IPS-20b (cell line): Measurements from ENCODE around the gene ACTN3.
A peak's percentile ranks its signal among the peaks of the same experiment; 100 is the strongest.
"Not testable (repeated sequence)": the region's sequence is repeated elsewhere in the genome, so short reads cannot be mapped to it uniquely, and the experiment has no call there.

Experiments
- H3K27ac ChIP-seq: one replicate; pipeline ENCODE4 v1.5.1; 2013; ENCODE audit warnings: low read length
- H3K27me3 ChIP-seq: 2 replicates; pipeline ENCODE4 v1.6.1; 2013; ENCODE audit warnings: mild to moderate bottlenecking, low read length, inconsistent platforms; ENCODE audit not compliant: insufficient read depth
- H3K36me3 ChIP-seq: 2 replicates; pipeline ENCODE4 v1.6.1; 2013; ENCODE audit warnings: low read depth, mild to moderate bottlenecking, inconsistent platforms, low read length, moderate library complexity; ENCODE audit not compliant: insufficient read depth
- H3K4me1 ChIP-seq: 2 replicates; pipeline ENCODE4 v1.6.1; 2013; ENCODE audit warnings: mild to moderate bottlenecking, control low read depth, inconsistent platforms, low read length, moderate library complexity; ENCODE audit not compliant: insufficient read depth
- H3K4me3 ChIP-seq: 2 replicates; pipeline ENCODE4 v1.5.1; 2013; ENCODE audit warnings: mild to moderate bottlenecking, low read length, inconsistent platforms
- H3K9ac ChIP-seq: 2 replicates; pipeline ENCODE4 v1.6.1; 2013; ENCODE audit warnings: low read depth, mild to moderate bottlenecking, inconsistent platforms, low read length, moderate library complexity
- H3K9me3 ChIP-seq: 2 replicates; pipeline ENCODE4 v1.6.1; 2013; ENCODE audit warnings: mild to moderate bottlenecking, low read depth, low read length, inconsistent platforms; ENCODE audit not compliant: insufficient read depth

The ACTN3 gene

DNA sequence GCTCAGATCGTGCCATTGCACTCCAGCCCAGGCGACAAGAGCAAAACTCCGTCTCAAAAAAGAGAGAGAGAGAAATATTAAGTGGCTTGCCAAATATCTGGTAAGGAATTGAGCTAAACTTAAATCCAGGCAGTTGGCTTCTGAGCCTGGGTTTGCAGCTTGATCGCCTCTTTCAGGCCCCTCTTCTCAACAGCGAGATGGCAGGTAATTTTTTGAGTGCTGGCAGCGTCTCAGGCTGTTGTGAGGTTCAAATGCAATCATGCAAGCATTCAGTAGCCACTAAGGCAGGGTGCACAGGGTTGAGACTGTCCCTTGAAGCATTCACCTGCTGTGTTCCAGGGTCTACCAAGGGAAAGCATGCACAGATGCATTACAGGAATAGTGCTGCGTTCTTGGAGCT is 22.4 kb downstream of the ACTN3 start:
- H3K27me3 ChIP-seq: no peaks in the 10 kb centered on the region
- no peak overlapping the region for H3K4me3 ChIP-seq
- no peaks in the 10 kb centered on the region for H3K36me3 ChIP-seq
- peaks cover 4% of the 10 kb centered on the region for H3K9me3 ChIP-seq
- H3K9ac ChIP-seq: 0 out of 2 replicates have a peak overlapping the region, but pooled peaks have one; percentile 19
- peaks cover 16% of the 10 kb centered on the region for H3K4me1 ChIP-seq
- H3K27ac ChIP-seq: no peak overlapping the region

DNA sequence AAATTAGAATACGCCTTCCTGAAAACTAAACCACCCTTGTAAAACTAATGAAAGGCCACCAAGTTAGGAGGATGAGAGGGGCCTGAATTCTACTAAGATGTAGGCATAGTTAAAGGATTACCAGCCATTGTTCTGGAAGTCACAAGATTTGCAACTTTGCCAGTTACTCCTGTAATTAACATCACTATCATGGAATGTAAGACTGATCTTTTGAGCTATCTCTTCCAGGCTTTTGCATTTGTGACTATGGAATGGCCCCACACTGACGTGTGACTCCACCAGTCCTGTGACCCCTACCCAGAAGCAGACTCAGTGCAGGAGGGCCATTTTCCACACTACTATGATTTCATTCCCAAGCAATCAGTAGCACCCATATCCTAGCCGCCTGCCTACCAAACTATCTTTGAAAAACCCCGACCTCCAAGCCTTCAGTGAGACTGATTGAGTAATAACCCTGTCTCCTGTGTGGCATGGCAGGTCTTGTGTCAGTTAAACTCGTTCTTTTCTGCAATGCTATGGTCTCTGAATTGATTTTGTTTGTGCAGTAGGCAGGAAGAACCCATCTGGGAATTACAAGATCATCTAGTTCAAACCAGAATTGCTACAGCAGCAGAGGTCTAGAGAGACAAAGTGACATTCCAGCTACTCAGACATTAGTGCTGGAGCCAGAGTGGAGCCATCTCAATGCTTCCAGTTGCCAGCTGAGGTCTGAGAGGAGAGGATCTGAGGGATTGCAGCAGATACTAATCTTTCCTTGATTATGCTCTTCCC is 23.6 kb downstream of the ACTN3 start:
- peak overlapping the region; percentile 73 for H3K9ac ChIP-seq
- H3K4me1 ChIP-seq: peaks cover 16% of the 10 kb centered on the region
- peak overlapping the region; percentile 94 for H3K27ac ChIP-seq
- H3K9me3 ChIP-seq: peaks cover 5% of the 10 kb centered on the region
- peak overlapping the region; percentile 37; the same call in 1 of the 2 replicates for H3K4me3 ChIP-seq
- H3K27me3 ChIP-seq: no peaks in the 10 kb centered on the region
- no peaks in the 10 kb centered on the region for H3K36me3 ChIP-seq

DNA sequence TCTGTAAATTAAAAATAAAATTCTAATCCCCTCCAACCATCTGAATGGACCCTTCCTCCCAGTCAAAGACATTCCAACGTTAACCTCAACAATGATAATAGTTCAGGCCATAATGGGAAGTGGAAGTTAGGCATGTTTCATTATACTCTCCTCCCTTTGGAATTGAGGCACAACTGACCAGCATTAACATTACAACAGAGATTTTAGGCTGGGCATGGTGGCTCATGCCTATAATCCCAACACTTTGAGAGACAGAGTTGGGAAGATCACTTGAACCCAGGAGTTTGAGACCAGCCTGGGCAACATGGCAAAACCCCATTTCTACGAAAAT is 24.1 kb downstream of the ACTN3 start:
- Histone ChIP-seq H3K9ac (peak overlapping the region; percentile 73; the same call in 1 of the 2 replicates), H3K9me3 (peaks cover 5% of the 10 kb centered on the region), H3K36me3 (no peaks in the 10 kb centered on the region), H3K4me1 (peaks cover 16% of the 10 kb centered on the region), H3K27ac (peak overlapping the region; percentile 94), H3K27me3 (no peaks in the 10 kb centered on the region), H3K4me3 (0 out of 2 replicates have a peak overlapping the region, but pooled peaks have one; percentile 37)

DNA sequence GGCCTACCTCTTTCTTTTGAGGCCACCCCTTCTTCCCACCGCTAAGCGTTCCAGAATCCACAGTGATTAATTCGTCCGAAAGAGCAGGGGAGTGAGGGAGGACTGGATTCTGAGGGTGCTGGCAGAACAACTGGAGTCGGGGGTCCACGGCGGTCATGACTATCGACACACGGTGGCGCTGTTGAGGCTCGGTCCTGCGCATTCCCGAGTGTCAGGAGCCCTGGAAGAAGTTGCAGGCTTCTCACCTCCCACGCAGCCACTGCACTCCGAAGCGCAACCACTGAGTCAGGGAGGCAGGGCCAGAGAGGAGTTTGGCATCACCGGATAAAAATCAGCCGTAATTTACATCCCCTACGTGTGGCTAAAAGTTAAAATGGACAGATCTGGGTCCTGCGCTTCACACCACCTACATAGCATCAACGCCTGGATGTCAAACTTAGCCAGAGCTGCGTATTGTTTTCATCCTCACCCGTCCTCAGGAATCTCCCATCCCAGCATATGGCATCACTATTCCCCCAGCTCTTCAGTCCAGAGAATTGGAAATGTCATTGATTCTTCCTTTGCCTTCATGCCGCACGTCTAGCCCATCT is 32.4 kb downstream of the ACTN3 start:
- no peak overlapping the region for H3K4me3 ChIP-seq
- no peaks in the 10 kb centered on the region for H3K36me3 ChIP-seq
- peaks cover 6% of the 10 kb centered on the region for H3K27me3 ChIP-seq
- H3K4me1 ChIP-seq: no peaks in the 10 kb centered on the region; the same call in 1 of the 2 replicates
- no peak overlapping the region for H3K9ac ChIP-seq
- H3K27ac ChIP-seq: no peak overlapping the region
- peaks cover 14% of the 10 kb centered on the region for H3K9me3 ChIP-seq

DNA sequence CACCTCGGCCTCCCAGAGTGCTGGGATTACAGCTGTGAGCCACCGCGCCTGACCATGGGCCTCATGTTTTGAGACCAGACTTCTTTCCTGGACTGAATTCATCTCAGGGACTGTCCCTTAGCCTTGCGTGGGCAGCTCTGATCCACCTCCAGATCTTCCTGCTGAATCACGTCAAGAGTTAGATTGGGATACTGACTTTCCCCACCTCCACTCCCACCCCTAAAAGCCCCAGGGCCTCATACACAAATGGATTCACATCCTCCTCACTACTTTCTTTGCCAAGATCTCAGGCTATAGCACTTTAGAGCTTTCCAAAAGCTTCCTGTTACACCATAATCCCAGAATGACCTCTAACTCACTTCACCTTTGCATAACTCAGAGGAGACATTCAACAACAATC is 34.1 kb downstream of the ACTN3 start:
- no peaks in the 10 kb centered on the region for H3K36me3 ChIP-seq
- H3K9ac ChIP-seq: no peak overlapping the region
- H3K4me1 ChIP-seq: no peaks in the 10 kb centered on the region; the same call in 1 of the 2 replicates
- peaks cover 14% of the 10 kb centered on the region for H3K9me3 ChIP-seq
- no peak overlapping the region for H3K4me3 ChIP-seq
- H3K27ac ChIP-seq: no peak overlapping the region
- H3K27me3 ChIP-seq: peaks cover 6% of the 10 kb centered on the region

DNA sequence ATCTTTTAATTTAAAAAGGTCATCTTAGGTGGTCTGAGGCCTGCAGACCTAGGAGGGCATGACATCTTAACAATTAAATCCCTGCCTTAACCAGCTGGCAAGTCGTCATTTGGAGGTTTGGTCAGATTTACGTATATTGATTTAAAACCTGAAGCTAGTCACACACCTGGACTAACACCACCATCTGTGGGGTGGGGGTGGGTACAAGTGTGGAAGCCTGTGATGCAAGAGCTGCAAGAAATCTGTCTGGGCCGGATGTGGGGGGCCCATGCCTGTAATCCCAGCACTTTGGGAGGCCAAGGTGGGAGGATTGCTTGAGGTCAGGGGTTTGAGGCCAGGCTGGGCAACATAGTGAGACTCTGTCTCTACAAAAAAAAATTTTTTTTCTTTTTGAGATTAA is 34.6 kb downstream of the ACTN3 start:
- Histone ChIP-seq H3K27me3 (peaks cover 6% of the 10 kb centered on the region), H3K9ac (no peak overlapping the region), H3K4me1 (no peaks in the 10 kb centered on the region; the same call in 1 of the 2 replicates), H3K4me3 (no peak overlapping the region), H3K36me3 (no peaks in the 10 kb centered on the region), H3K9me3 (peaks cover 14% of the 10 kb centered on the region), H3K27ac (no peak overlapping the region)

DNA sequence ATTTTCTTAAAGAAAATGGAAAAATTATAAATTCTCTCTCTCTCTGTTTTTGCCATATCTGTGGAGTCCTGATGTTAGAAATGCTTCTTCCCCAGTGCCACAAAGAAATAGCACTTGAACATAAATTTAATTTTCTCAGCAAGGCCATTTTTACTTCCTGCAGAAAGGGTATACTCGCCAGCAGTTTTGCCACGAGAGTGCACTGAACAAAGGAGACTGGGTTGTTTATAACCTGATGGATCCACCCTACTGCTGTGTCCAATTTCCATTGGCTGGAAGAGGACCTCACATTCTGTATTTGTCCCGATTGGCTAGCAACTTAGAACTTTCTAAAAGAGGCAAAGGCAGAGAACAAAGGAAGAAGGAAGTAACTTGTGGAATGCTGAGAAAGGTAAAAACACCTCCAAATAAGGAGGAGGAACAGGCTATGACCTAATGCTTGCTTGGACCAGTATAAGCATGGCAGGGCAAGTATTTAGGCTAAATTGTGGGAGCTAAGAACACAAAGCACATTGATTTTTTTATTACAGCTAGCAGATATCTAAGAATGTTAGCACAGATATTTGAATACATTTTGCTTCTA is 36.0 kb downstream of the ACTN3 start:
- not testable (repeated sequence) for H3K27ac ChIP-seq
- H3K9me3 ChIP-seq: peaks cover 14% of the 10 kb centered on the region

DNA sequence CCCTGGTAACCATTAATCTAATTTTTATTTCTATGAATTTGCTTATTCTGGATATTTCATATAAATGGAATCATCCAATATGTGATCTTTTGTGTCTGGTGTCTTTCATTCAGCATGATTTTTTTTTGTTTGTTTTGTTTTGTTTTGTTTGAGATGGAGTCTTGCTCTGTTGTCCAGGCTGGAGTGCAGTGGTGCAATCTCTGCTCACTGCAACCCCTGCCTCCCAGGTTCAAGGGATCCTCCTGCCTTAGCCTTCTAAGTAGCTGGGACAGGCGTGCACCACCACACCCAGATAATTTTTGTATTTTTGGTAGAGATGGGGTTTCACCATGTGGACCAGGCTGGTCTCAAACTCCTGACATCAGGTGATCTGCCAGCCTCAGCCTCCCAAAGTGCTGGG is 38.7 kb downstream of the ACTN3 start:
- H3K27me3 ChIP-seq, H3K4me1 ChIP-seq, H3K36me3 ChIP-seq, H3K9ac ChIP-seq, H3K4me3 ChIP-seq, H3K27ac ChIP-seq: not testable (repeated sequence)
- peaks cover 19% of the 10 kb centered on the region for H3K9me3 ChIP-seq

More for the DNA sequence above, 36.0 kb downstream of the ACTN3 start:
- not testable (repeated sequence) for H3K9ac ChIP-seq, H3K4me1 ChIP-seq, H3K27me3 ChIP-seq, H3K4me3 ChIP-seq, H3K36me3 ChIP-seq

DNA sequence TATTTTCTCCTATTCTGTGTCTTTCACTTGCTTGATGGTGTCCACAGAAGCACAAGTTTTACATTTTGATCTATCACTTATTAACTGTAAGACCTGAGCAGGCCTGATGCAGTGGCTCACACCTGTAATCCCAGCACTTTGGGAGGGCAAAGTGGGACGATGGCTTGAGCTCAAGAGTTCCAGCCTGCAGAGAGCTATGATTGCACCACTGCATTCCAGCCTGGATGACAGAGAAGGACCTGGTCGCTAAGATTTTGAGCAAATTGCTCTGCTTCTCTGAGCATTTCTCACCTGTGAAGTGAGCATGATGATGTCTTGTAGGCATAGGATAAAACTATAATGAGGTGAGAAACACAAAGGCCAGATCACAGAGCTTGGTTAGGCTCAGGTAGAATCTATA is 39.4 kb downstream of the ACTN3 start:
- peaks cover 26% of the 10 kb centered on the region for H3K9me3 ChIP-seq
- 0 out of 2 replicates have a peak, but pooled peaks cover 2% of the 10 kb centered on the region for H3K27me3 ChIP-seq
- no peak overlapping the region for H3K4me3 ChIP-seq
- H3K9ac ChIP-seq: no peak overlapping the region
- H3K4me1 ChIP-seq: no peaks in the 10 kb centered on the region; the same call in 1 of the 2 replicates
- H3K27ac ChIP-seq: no peak overlapping the region
- H3K36me3 ChIP-seq: no peaks in the 10 kb centered on the region

DNA sequence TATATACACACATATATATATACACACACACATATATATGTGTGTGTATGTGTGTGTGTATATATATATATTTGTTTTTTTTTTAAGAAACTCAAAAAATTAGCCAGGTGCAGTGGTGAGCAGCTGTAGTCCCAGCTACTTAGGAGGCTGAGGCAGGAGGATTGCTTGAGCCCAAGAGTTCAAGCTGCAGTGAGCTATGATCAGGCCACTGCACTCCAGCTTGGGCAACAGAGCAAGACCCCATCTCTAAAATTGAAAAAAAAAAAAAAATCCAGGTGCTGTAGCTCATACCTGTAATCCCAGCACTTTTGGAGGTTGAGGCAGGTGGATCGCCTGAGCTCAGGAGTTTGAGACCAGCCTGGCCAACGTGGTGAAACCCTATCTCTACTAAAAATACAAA is 42.6 kb downstream of the ACTN3 start:
- Histone ChIP-seq H3K27me3 (peaks cover 13% of the 10 kb centered on the region; the same call in 1 of the 2 replicates), H3K9me3 (peaks cover 21% of the 10 kb centered on the region; the same call in 1 of the 2 replicates)
- not testable (repeated sequence) for H3K27ac ChIP-seq, H3K4me3 ChIP-seq, H3K4me1 ChIP-seq, H3K36me3 ChIP-seq, H3K9ac ChIP-seq

DNA sequence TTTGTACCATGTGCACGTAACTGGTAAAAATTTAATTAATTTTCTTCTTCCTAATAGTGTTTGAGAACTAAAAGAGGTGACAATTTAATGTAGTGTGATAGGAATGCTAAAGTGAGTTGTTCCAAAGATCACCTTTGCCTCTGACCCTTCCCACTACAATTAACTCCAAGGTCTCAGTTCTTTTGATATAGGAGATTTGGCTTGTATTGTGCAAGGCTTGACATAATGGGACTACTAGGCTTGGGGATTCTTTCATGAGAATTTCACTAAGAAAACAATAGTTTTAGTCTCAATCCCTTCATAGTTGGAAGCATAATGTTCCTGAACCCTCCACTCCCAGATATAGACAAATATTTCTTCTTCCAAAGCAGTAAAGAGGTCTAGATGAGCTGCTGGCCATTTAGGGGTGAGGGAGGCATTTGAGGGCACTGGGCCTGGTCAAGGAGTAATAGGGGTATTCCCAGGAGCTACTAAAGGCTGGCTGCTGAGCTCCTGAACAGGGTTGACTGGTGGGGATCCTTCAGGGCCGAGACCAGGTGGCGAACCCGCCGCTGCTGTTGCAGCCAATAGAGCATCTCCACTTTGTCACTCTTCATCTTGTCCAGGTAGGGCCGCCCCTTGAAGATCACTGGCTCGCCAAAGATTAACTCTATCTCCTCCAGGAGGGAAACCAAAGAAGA is 43.4 kb downstream of the ACTN3 start:
- H3K27me3 ChIP-seq: peaks cover 13% of the 10 kb centered on the region; the same call in 1 of the 2 replicates
- no peak overlapping the region for H3K27ac ChIP-seq
- peaks cover 21% of the 10 kb centered on the region; the same call in 1 of the 2 replicates for H3K9me3 ChIP-seq
- no peak overlapping the region for H3K9ac ChIP-seq
- no peaks in the 10 kb centered on the region for H3K36me3 ChIP-seq
- no peak overlapping the region for H3K4me3 ChIP-seq
- no peaks in the 10 kb centered on the region for H3K4me1 ChIP-seq
